Cerebellar nuclear complex (tissue), 1 donor: ENCODE data around the gene ACVR1.
"Not testable (repeated sequence)": the region's sequence is repeated elsewhere in the genome, so short reads cannot be mapped to it uniquely, and the experiment has no call there.

ENCODE experiments used
- DNase-seq, 2 experiments: peaks; one replicate each; lab custom pipeline; 2025; lab: John Stamatoyannopoulos, UW

ACVR1 gene

GRCh38 chr2:157757500-157757899, 118.6 kb downstream of the ACVR1 start:
- DNase-seq: no peak

- DNase-seq: not testable (repeated sequence)
These were observed 119.7 kb downstream of the ACVR1 start for GRCh38 chr2:157756447-157756846.

GRCh38 chr2:157751462-157752058, 124.6 kb downstream of the ACVR1 start:
- no peak for DNase-seq

DNA sequence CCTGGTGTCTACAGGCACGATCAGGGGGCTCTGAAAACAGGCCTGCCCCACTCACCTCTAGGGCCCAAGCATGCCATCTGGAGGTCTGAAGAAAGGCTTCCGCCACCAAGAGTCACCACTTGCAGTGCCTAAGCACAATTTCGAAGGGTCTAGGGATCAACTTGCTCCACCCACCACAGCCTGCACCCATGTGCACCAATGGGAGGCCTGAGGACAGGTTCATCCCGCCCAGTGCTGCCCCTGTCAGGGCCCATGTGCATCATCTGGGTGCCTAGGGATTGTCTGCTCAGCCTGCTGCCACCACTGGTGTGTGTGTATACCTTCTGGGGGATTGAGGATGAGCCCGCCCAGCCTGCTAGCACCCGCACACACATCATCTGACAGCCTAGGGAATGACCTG, 126.4 kb downstream of the ACVR1 start:
- no peak for DNase-seq

- DNase-seq: no peak
These were observed 127.6 kb downstream of the ACVR1 start for GRCh38 chr2:157748371-157749142.

DNA sequence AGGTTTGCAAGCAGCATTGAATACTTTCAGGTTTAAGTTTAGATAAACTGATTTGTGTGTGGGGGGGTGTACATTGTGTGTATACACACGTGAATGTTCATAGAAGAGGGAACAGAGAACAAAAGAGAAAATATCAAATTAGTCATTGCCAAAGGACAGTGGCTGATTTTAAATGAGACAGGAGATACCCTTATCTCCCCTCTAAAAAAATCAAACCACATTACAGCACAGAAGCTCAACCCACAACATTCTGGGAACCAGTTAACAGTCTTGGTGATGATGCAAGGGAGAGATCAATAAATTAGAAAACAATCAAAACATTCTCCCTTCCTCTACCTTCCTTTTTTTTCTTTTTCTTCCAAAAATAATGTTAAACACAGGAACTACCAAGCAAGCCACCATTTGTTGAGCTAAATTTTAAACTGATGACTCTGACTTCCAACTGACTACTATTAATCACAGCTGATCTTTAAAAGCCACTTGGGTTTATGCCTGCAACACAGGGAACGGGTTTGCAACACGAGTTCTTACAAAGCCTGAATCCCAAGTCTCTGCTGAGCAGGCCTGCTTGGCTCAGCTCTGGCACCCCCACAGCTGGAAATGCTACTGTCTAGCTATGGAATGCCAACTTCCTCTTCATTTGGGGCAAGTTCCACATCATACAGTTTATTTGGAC, 128.3 kb downstream of the ACVR1 start:
- DNase-seq: no peak

GRCh38 chr2:157747280-157747679, 128.8 kb downstream of the ACVR1 start:
- DNase-seq: no peak

DNA sequence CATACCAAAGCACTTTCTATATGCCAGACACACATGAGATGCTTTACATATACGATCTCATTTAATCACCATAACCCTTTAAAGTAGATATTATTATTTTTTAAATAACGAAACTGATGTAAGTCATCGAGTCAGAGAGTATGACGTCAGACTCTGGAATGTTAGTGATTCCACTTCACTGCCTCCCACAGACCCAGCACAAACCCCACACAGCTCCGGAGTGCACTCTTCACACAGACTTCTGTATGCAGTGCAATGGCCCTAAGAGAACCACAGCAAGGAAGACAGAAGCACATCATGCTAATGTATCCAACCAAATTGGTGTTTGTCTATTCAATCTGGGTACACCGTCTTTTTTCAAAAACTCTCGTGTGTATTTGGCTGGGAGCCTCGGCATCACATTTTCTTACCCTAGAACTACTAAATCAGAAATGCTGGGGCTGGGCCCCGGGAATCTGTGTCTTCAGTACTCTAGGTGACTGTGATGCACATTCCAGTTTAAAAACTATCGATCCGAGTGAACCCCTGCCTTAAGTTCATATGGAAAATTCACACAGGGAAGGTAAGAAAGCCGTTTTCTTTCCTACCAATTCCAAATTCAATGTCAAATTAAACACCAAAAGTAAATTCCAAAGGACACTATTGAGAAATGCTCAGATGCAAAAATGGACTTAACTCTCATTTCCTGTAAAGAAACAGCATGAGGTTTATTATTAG, 129.7 kb downstream of the ACVR1 start:
- no peak for DNase-seq

- no peak for DNase-seq
These were observed 131.5 kb downstream of the ACVR1 start for GRCh38 chr2:157744571-157745076.

DNA sequence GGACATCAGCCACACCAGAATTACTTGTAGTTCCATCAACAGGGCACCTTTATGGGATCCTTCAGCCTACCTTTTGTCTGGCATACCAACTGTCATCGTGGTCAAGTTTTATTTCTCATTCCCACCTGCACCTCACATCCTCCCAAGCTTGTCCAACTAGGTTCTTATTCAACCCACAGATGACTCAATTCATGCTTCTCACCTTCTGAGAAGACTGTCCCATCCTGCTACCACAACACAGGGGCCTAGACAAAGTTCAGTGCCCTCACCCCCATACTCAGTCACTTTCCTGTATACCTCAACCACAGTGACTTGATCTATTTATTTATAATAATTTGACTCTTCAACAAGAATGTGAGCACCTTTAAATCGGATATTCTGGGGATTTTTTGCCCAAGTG, 133.1 kb downstream of the ACVR1 start:
- DNase-seq: no peak

GRCh38 chr2:157741819-157742484, 134.2 kb downstream of the ACVR1 start:
- no peak for DNase-seq

DNA sequence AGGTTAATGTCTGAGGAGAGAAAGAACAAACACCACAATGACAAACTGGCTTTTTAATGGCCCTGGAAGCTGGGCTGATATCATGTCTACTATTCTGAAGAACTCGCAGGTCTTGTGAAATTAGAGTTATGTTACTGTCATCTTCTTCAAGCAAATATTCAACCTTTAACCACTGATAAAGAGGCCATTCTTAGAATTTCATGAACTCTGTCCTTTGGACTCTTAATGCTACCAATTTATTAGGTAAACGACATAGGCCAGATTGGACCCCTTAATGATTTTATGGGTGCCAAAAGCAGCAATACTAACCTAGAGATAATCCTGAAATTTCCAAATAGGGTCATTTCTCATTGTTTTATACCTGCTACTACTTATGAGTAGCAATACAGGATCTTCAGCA, 138.5 kb downstream of the ACVR1 start:
- DNase-seq: no peak

DNA sequence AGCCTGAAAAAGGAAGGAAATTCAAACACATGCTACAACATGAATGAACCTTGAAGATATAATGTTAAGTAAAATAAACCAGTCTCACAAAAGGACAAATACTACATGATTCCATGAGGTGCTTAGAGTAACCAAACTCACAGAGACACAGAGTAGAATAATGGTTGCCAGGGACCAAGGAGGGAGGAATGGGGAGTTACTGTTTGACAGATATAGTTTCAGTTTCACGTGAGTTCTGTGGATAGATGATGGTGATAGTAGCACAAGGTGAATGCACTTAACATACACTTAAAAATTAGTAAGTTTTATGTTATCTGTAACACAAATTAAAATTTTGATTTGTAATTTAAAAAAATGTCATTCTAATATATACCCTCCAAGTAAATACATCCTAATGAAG, 140.6 kb downstream of the ACVR1 start:
- no peak for DNase-seq

DNA sequence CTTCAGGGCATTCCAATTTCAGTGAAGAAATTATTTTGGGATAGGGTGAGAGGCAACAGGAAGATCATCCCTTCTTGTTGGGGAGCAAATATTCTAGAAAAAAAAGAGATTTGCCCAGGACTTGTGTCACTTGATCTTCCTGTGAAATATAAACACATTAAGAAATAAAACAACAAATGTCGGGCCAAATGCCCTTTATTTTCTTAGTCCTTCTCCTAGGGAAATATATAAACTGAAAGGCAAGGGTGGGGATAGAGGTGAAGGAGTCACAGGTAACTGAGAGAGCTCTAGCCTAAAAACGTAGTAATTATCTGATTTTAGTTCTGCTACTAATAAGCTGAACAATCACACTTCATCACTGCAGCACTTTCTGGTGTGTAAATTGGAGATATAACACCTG, 142.9 kb downstream of the ACVR1 start:
- DNase-seq: no peak

- DNase-seq: no peak
These were observed 143.5 kb downstream of the ACVR1 start for GRCh38 chr2:157732596-157732995.

DNA sequence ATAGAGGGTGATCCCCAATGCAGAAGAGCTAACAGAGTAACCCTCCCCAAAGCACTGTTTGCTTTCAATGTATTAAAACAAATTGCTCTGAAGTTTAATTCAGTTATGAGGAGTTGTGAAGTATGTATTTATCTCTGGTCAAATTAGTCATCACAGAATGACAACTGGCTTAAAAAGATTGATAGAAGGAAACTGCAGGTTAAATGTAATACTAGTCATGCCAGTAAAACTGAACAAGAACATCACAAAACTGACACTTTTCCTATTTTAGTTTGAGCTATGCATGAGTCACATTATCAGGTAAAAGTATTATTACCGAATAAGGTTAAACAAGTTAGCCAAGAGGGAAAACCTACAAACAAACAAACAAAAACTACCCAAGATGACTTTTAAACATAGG, 148.4 kb downstream of the ACVR1 start:
- DNase-seq: no peak

DNA sequence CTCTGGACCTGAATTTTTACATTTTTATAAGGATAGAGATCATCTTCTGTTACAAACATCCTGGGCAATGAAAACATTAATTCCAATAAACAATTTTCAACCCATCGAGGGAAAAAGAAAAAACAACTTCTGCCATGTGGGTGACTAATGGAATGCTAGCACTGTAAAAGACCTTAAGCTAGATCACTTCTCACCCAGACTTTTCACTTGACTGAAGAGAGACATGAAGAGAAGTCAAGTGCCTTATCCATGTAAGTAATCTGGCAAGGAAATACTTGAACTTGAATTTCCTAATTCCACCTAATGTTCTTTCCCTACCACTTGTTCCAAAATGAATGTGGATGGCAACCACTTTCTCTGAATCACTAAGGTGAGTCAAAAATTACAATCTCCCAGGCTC, 149.2 kb downstream of the ACVR1 start:
- no peak for DNase-seq

DNA sequence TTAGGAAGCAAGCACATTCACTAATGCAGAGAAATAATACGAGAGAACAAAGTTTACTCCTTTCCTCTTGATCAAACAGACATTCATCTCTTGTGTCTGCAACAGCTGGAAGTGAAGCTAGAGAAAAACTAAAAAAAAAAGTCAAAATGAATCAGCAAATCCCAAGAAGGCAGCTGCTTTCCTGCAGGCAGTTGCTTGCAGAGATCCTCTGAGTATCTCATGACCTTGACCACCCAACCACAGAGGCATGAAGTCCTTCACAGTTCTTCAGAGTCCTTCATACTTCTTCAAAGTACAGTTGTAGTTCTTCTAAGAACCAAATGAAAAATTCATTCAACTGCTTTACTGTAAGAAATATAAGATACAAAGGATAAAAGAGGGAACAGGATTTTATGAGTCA, 150.3 kb downstream of the ACVR1 start:
- DNase-seq: no peak

DNA sequence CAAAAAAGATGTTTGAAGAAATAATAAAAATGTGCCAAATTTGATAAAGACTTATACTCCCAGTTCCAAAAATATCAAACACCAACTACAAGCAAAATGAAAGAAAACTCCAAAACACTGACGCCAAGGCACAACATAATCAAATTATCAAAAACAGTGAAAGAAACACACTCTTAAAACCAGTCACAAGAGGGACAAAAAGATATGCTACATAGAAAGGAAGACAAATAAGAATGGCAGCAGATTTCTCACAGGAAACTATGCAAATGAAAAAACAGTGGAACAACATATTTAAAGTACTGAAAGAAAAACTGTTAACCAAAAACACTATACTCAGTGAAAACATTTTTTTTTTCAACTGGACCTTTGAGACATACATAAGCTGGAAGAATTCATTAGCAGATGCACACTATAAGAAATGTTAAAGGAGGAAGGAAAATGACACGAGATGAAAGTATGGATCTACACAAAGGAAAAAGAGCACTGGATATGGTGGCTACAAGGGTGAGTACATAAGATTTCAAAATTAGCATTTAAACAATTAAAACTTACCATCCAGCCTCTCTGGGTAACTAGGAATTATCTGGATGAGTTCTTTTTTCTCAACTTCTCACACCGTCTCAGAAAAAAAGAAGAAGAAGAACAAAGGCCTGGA, 153.4 kb downstream of the ACVR1 start:
- no peak for DNase-seq

DNA sequence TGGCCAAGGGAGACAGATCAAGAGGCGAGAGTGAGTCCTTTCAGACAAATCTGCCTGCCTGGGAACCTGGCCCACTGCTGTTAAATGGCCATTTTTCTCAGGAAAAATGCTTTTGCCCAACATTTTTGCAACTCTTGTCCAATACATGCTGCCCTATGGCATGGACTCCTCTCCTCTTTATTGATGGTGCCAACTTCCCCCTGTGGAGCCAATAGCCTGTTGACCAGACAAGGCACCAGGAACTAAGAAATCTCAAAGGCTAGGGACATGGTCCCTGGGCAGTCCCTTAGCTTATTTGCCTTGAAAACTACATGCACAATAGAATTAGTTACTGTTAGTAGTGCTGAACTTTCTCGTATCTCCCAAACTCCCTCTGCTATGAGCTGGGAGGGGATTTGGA, 155.6 kb downstream of the ACVR1 start:
- DNase-seq: no peak

GRCh38 chr2:157704653-157705052, 171.5 kb downstream of the ACVR1 start:
- not testable (repeated sequence) for DNase-seq
